A549 (cell line): ENCODE results near the gene ARRDC4.

Experiments used
- CBX8 ChIP-seq: fragments of 200-600 bp; sonication (generic); IDR thresholded peaks from 2 replicates; pipeline ENCODE4 v1.6.1; 2016
- CHD2 ChIP-seq: fragments of 150-350 bp; IDR thresholded peaks from 2 replicates; pipeline ENCODE4 v1.6.1; 2014; ENCODE audit warnings: low read length; ENCODE audit not compliant: partially characterized antibody
- CTCF ChIP-seq: fragments of >200 bp; sonication (Bioruptor Twin); formaldehyde crosslinking; IDR thresholded peaks from 3 replicates; pipeline ENCODE4 v1.5.1; 2016
- HDAC2 ChIP-seq: fragments of 200-600 bp; sonication (generic); IDR thresholded peaks from 2 replicates; pipeline ENCODE4 v1.6.1; 2016
- JUNB ChIP-seq: fragments of >200 bp; sonication (Bioruptor Twin); formaldehyde crosslinking; IDR thresholded peaks from 2 replicates; pipeline ENCODE4 v1.6.1; 2016
- MAFK ChIP-seq: fragments of 450-650 bp; IDR thresholded peaks from 2 replicates; pipeline ENCODE4 v1.6.1; 2014; ENCODE audit not compliant: partially characterized antibody
- POLR2A ChIP-seq: IDR thresholded peaks from 2 replicates; pipeline ENCODE4 v1.6.1; 2012; ENCODE audit warnings: mild to moderate bottlenecking, low read length
- RNF2 ChIP-seq: fragments of 200-600 bp; sonication (generic); IDR thresholded peaks from 2 replicates; pipeline ENCODE4 v1.6.1; 2016; ENCODE audit warnings: low read depth, mild to moderate bottlenecking, antibody characterized with exemption, moderate library complexity, borderline replicate concordance
- TF ChIP-seq, protein P1 (sequence below): IDR thresholded peaks from 2 replicates; pipeline ENCODE4 v1.6.1; 2012; ENCODE audit warnings: low read depth, borderline replicate concordance
- TF ChIP-seq, protein P2 (sequence below): fragments of 150-350 bp; IDR thresholded peaks from 2 replicates; pipeline ENCODE4 v1.6.1; 2014; ENCODE audit warnings: low read depth, mild to moderate bottlenecking, low read length

DNA sequence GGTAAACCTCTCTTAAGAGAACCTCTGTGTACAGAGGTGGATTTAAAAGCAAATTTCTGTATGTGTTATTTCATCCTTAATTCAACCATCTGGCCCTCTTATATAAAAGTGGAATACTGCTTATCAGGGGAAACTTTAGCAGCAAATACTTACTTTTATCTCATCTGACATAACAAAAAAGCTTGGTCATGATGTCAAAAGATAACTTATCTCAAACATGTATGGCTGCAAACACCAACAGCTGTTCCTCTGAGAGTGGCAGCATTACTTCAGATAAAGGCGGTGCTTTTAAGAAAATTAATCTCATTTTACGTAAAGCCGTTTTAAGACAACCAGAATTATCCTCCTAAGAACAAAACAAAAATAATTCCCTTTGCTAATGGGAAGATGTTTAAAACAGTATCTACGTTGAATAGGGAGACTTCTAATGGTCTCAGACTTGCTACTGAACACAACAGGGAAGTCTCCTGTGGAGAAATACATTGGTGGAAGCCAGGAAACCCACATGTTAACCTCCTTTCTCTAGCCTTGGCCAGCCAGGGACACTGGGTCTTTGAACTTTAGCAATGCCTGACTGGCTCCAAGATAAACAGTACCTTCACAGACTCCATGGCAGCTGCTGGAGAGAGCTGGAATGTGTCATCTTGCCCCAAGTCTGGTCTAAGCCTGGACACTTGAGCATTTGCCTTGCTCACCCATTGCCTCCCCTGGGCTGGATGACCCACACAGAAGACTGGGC, 18.1 kb downstream of the ARRDC4 start:
- TF ChIP-seq CTCF (no peak), POLR2A (no peak), JUNB (no peak), CBX8 (no peak), HDAC2 (no peak), RNF2 (no peak), CHD2 (no peak), MAFK (no peak)
- TF ChIP-seq, protein P1, sequence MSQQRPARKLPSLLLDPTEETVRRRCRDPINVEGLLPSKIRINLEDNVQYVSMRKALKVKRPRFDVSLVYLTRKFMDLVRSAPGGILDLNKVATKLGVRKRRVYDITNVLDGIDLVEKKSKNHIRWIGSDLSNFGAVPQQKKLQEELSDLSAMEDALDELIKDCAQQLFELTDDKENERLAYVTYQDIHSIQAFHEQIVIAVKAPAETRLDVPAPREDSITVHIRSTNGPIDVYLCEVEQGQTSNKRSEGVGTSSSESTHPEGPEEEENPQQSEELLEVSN = no peak
- TF ChIP-seq, protein P2, sequence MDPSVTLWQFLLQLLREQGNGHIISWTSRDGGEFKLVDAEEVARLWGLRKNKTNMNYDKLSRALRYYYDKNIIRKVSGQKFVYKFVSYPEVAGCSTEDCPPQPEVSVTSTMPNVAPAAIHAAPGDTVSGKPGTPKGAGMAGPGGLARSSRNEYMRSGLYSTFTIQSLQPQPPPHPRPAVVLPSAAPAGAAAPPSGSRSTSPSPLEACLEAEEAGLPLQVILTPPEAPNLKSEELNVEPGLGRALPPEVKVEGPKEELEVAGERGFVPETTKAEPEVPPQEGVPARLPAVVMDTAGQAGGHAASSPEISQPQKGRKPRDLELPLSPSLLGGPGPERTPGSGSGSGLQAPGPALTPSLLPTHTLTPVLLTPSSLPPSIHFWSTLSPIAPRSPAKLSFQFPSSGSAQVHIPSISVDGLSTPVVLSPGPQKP = no peak
